HCT116 (cell line): ENCODE measurements around the gene PRDX6. TPM values are rescaled to one million over a fixed set of nuclear protein-coding genes. Genes with fewer than 3 reads are reported as not detected.

ENCODE experiments used
- ATAC-seq: fragments of 200-7000 bp; cut with Tn5 transposase; 2 replicates; pipeline ENCODE4 v1.9.1; 2020; ENCODE audit warnings: mild to moderate bottlenecking, moderate library complexity
- BruUV-seq: library from RNA; stranded (reverse); fragments of 400-500 nt; replicated peaks from 2 replicates; lab custom pipeline; 2021; lab: Mats Ljungman, UMichigan
- CTCF ChIA-PET: fragments of 300-600 bp; sonication (Branson Sonifier 250); formaldehyde crosslinking; loops from one replicate; lab custom pipeline; 2021; ENCODE audit warnings: antibody characterized with exemption; lab: Charles Lee
- POLR2A ChIA-PET: fragments of 300-600, 350-600 bp; sonication (Branson Sonifier 250); formaldehyde crosslinking; loops from one replicate; lab custom pipeline; 2021; ENCODE audit warnings: antibody characterized with exemption; lab: Charles Lee
- RAD21 ChIA-PET, 2 experiments: fragments of 300-600 bp; sonication (Branson Sonifier 250); formaldehyde crosslinking; loops; one replicate each; lab custom pipeline; 2023; ENCODE audit warnings: low total read pairs in 2 of 2; ENCODE audit not compliant: uncharacterized antibody in 2 of 2, unreplicated experiment in 2 of 2, low non-redundant PET in 1 of 2; lab: Charles Lee
- DNase-seq: peaks from one replicate; pipeline ENCODE4 v3.0.0-alpha.2; 2010; ENCODE audit warnings: low read depth, low spot score
- H2AFZ ChIP-seq: fragments of 200-600 bp; shearing (Covaris generic), sonication (generic); 2 replicates; pipeline ENCODE4 v1.6.1; 2017; ENCODE audit warnings: low read depth, mixed run types, mixed read lengths, antibody characterized with exemption, low read length; ENCODE audit not compliant: poor library complexity, severe bottlenecking
- H3K27ac ChIP-seq: 2 replicates; pipeline ENCODE4 v1.5.1; 2012; ENCODE audit warnings: low read depth, low read length
- H3K27me3 ChIP-seq: fragments of 200-600 bp; sonication (generic); 2 replicates; pipeline ENCODE4 v1.6.1; 2016; ENCODE audit warnings: mixed run types, low read length, mixed read lengths; ENCODE audit not compliant: insufficient read depth
- H3K36me3 ChIP-seq, 2 experiments: fragments of 200-500 bp in 1 of 2; fragments of 200-600 bp in 1 of 2; sonication (Bioruptor generic) in 1 of 2; sonication (generic) in 1 of 2; 2 replicates each; pipeline versions ENCODE4 v1.5.1 to v1.6.1; 2014 to 2016; ENCODE audit warnings: low read length in 2 of 2, inconsistent platforms in 1 of 2, mixed read lengths in 1 of 2, mixed run types in 1 of 2; ENCODE audit not compliant: insufficient read depth in 2 of 2, control insufficient read depth in 1 of 2
- H3K4me1 ChIP-seq, 2 experiments: fragments of 200-600 bp in 1 of 2; sonication (generic) in 1 of 2; 2 replicates each; pipeline versions ENCODE4 v1.5.1 to v1.6.1; 2012 to 2017; ENCODE audit warnings: low read length in 2 of 2, inconsistent platforms in 1 of 2, mild to moderate bottlenecking in 1 of 2, mixed read lengths in 1 of 2, mixed run types in 1 of 2, moderate library complexity in 1 of 2; ENCODE audit not compliant: insufficient read depth in 2 of 2, control insufficient read depth in 1 of 2
- H3K4me2 ChIP-seq: fragments of 200-600 bp; sonication (generic); 2 replicates; pipeline ENCODE4 v1.6.1; 2017; ENCODE audit warnings: mixed run types, low read length, mixed read lengths
- H3K4me3 ChIP-seq, 2 experiments: fragments of 200-600 bp in 1 of 2; sonication (generic) in 1 of 2; replicated peaks in 1 of 2; 2 replicates each; pipeline ENCODE4 v1.5.1; 2011 to 2016; ENCODE audit warnings: low read length in 2 of 2, control low read depth in 1 of 2, low read depth in 1 of 2, mild to moderate bottlenecking in 1 of 2, mixed read lengths in 1 of 2, mixed run types in 1 of 2
- H3K79me2 ChIP-seq: fragments of 200-600 bp; sonication (generic); 2 replicates; pipeline ENCODE4 v1.6.1; 2017; ENCODE audit warnings: mild to moderate bottlenecking, mixed run types, low read length, moderate library complexity, mixed read lengths; ENCODE audit not compliant: insufficient read depth
- H3K9ac ChIP-seq: fragments of 200-600 bp; sonication (generic); 2 replicates; pipeline ENCODE4 v1.6.1; 2016; ENCODE audit warnings: low read length, mixed read lengths
- H3K9me2 ChIP-seq: fragments of 200-600 bp; sonication (generic), shearing (Covaris generic); 2 replicates; pipeline ENCODE4 v1.6.1; 2017; ENCODE audit warnings: mixed run types, mild to moderate bottlenecking, moderate library complexity; ENCODE audit not compliant: insufficient read depth
- H3K9me3 ChIP-seq, 2 experiments: fragments of 200-500 bp in 1 of 2; fragments of 200-600 bp in 1 of 2; sonication (Bioruptor generic) in 1 of 2; sonication (generic) in 1 of 2; 2 replicates each; pipeline ENCODE4 v1.6.1; 2014 to 2017; ENCODE audit warnings: low read length in 2 of 2, mixed read lengths in 2 of 2, inconsistent platforms in 1 of 2, low read depth in 1 of 2, mild to moderate bottlenecking in 1 of 2, mixed run types in 1 of 2, moderate library complexity in 1 of 2; ENCODE audit not compliant: control insufficient read depth in 1 of 2, insufficient read depth in 1 of 2
- H4K20me1 ChIP-seq: fragments of 200-600 bp; sonication (generic), shearing (Covaris generic); 2 replicates; pipeline ENCODE4 v1.6.1; 2017; ENCODE audit warnings: mixed run types, mild to moderate bottlenecking, moderate library complexity; ENCODE audit not compliant: insufficient read depth
- CBX3 ChIP-seq: IDR thresholded peaks from 2 replicates; pipeline ENCODE4 v1.6.1; 2012; ENCODE audit warnings: low read depth
- EGR1 ChIP-seq: IDR thresholded peaks from 2 replicates; pipeline ENCODE4 v1.6.1; 2012; ENCODE audit warnings: low read depth
- ELF1 ChIP-seq: IDR thresholded peaks from 2 replicates; pipeline ENCODE4 v1.6.1; 2012; ENCODE audit warnings: low read depth, borderline replicate concordance
- EZH2 ChIP-seq: fragments of 200-600 bp; sonication (generic); IDR thresholded peaks from 2 replicates; pipeline ENCODE4 v1.6.1; 2017; ENCODE audit warnings: antibody characterized with exemption, mixed run types
- FOSL1 ChIP-seq: IDR thresholded peaks from 2 replicates; pipeline ENCODE4 v1.6.1; 2012; ENCODE audit warnings: low read depth
- POLR2A ChIP-seq: IDR thresholded peaks from 2 replicates; pipeline ENCODE4 v1.7.0; 2011; ENCODE audit warnings: borderline replicate concordance; ENCODE audit not compliant: insufficient read depth, insufficient read length; ENCODE audit errors: extremely low read depth
- RAD21 ChIP-seq: IDR thresholded peaks from 2 replicates; pipeline ENCODE4 v1.6.1; 2012; ENCODE audit warnings: low read depth, mild to moderate bottlenecking
- SIN3A ChIP-seq: IDR thresholded peaks from 2 replicates; pipeline ENCODE4 v1.6.1; 2012; ENCODE audit warnings: low read depth
- SRF ChIP-seq: IDR thresholded peaks from 2 replicates; pipeline ENCODE4 v1.6.1; 2012; ENCODE audit warnings: low read depth
- TCF7L2 ChIP-seq: IDR thresholded peaks from 2 replicates; pipeline ENCODE4 v1.7.0; 2011; ENCODE audit warnings: borderline replicate concordance, inconsistent platforms; ENCODE audit not compliant: insufficient read depth, insufficient read length; ENCODE audit errors: extremely low read depth
- YY1 ChIP-seq: IDR thresholded peaks from 2 replicates; pipeline ENCODE4 v1.6.1; 2011; ENCODE audit warnings: low read length, low read depth, moderate library complexity, mild to moderate bottlenecking; ENCODE audit not compliant: insufficient replicate concordance; ENCODE audit errors: extremely low read depth
- intact Hi-C: fragments of 100-400 bp; cut with micrococcal nuclease; formaldehyde crosslinking; loops from 2 replicates; pipeline ENCODE4 v1.10.0; 2022
- total RNA-seq: library from RNA; stranded (reverse); gene quantifications from one replicate; pipeline ENCODE4 v1.2.1, GENCODE V29; 2021; ENCODE audit not compliant: unreplicated experiment
- TF ChIP-seq, protein P1 (sequence below): IDR thresholded peaks from 2 replicates; pipeline ENCODE4 v1.6.1; 2012
- TF ChIP-seq, protein P2 (sequence below), 3 experiments: fragments of 200-600 bp in 1 of 3; sonication (generic) in 1 of 3; IDR thresholded peaks in 2 of 3; conservative IDR thresholded peaks in 1 of 3; 2 replicates each; pipeline ENCODE4 v1.5.1; 2012 to 2017; ENCODE audit warnings: low read depth in 2 of 3, low read length in 2 of 3, antibody characterized with exemption in 1 of 3, borderline replicate concordance in 1 of 3, control low read depth in 1 of 3, mild to moderate bottlenecking in 1 of 3, mixed read lengths in 1 of 3, mixed run types in 1 of 3, moderate library complexity in 1 of 3; ENCODE audit not compliant: insufficient read depth in 1 of 3
- TF ChIP-seq, protein P3 (sequence below): IDR thresholded peaks from 2 replicates; pipeline ENCODE4 v1.6.1; 2011; ENCODE audit warnings: mild to moderate bottlenecking, low read length, moderate library complexity; ENCODE audit not compliant: insufficient replicate concordance; ENCODE audit errors: extremely low read depth
- TF ChIP-seq, protein P4 (sequence below): IDR thresholded peaks from 2 replicates; pipeline ENCODE4 v1.6.1; 2012

PRDX6 gene
- total RNA-seq, 1 experiment from 2014 or later = 286 TPM

DNA sequence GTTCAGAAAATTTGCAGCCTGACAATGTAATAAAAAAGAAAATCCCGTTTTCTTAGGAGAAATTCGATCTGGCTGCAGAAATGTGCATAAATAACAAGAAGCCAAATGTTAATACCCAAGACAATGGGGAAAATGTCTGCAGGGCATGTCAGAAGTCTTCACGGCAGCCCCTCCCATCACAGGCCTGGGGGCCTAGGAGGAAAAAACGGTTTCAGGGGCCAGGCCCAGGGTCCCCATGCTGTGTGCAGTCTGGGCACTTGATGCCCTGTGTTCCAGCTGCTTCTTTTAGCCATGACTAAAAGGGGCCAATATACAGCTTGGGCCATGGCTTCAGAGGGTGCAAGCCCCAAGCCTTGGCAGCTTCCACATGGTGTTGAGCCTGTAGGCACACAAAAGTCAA is 6.5 kb upstream of the PRDX6 start:
- H3K4me1 ChIP-seq = peaks cover 0 to 13% of the 10 kb centered on the region in 2 experiments; a peak in 3 of 4 replicates
- ChIA-PET POLR2A (no interaction called here), CTCF (interaction anchor here (1.2 kb wide), 1 partner anchor 728 kb away, joined by 3 read pairs; no protein-coding TSS in a partner anchor), RAD21 (no interaction called here)
- no peaks in the 10 kb centered on the region for H4K20me1 ChIP-seq
- TF ChIP-seq, protein P1, sequence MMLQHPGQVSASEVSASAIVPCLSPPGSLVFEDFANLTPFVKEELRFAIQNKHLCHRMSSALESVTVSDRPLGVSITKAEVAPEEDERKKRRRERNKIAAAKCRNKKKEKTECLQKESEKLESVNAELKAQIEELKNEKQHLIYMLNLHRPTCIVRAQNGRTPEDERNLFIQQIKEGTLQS = no peak
- TF ChIP-seq EGR1 = no peak
- TF ChIP-seq SRF = no peak
- TF ChIP-seq ELF1 = no peak
- no peak for TF ChIP-seq SIN3A
- TF ChIP-seq TCF7L2 = no peak
- TF ChIP-seq, protein P2, sequence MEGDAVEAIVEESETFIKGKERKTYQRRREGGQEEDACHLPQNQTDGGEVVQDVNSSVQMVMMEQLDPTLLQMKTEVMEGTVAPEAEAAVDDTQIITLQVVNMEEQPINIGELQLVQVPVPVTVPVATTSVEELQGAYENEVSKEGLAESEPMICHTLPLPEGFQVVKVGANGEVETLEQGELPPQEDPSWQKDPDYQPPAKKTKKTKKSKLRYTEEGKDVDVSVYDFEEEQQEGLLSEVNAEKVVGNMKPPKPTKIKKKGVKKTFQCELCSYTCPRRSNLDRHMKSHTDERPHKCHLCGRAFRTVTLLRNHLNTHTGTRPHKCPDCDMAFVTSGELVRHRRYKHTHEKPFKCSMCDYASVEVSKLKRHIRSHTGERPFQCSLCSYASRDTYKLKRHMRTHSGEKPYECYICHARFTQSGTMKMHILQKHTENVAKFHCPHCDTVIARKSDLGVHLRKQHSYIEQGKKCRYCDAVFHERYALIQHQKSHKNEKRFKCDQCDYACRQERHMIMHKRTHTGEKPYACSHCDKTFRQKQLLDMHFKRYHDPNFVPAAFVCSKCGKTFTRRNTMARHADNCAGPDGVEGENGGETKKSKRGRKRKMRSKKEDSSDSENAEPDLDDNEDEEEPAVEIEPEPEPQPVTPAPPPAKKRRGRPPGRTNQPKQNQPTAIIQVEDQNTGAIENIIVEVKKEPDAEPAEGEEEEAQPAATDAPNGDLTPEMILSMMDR (IDR thresholded peaks at IDR 0.05 in 2 of 3, conservative IDR thresholded peaks at IDR 0.05 in 1 of 3; ENCODE audit: borderline replicate concordance in 1 of 3, insufficient read depth in 1 of 3, low read depth in 2 of 3, low read length in 2 of 3) = no peak
- no peak for TF ChIP-seq FOSL1
- TF ChIP-seq, protein P3, sequence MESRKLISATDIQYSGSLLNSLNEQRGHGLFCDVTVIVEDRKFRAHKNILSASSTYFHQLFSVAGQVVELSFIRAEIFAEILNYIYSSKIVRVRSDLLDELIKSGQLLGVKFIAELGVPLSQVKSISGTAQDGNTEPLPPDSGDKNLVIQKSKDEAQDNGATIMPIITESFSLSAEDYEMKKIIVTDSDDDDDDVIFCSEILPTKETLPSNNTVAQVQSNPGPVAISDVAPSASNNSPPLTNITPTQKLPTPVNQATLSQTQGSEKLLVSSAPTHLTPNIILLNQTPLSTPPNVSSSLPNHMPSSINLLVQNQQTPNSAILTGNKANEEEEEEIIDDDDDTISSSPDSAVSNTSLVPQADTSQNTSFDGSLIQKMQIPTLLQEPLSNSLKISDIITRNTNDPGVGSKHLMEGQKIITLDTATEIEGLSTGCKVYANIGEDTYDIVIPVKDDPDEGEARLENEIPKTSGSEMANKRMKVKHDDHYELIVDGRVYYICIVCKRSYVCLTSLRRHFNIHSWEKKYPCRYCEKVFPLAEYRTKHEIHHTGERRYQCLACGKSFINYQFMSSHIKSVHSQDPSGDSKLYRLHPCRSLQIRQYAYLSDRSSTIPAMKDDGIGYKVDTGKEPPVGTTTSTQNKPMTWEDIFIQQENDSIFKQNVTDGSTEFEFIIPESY = no peak
- no peak for TF ChIP-seq EZH2
- TF ChIP-seq, protein P4, sequence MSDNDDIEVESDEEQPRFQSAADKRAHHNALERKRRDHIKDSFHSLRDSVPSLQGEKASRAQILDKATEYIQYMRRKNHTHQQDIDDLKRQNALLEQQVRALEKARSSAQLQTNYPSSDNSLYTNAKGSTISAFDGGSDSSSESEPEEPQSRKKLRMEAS = no peak
- TF ChIP-seq RAD21 = no peak
- TF ChIP-seq YY1 = no peak
- no peak for TF ChIP-seq CBX3
- no peak for TF ChIP-seq POLR2A
- ATAC-seq (no peak), DNase-seq (no peak)
- no peak overlapping the region for H2AFZ ChIP-seq
- H3K27ac ChIP-seq = no peak overlapping the region
- H3K4me2 ChIP-seq = no peak overlapping the region
- H3K9ac ChIP-seq = no peak overlapping the region
- H3K4me3 ChIP-seq = no peak overlapping the region
- H3K27me3 ChIP-seq = no peaks in the 10 kb centered on the region
- H3K36me3 ChIP-seq = no peaks in the 10 kb centered on the region
- no peaks in the 10 kb centered on the region for H3K79me2 ChIP-seq
- BruUV-seq = no TSS peak
- no peaks in the 10 kb centered on the region for H3K9me2 ChIP-seq
- H3K9me3 ChIP-seq = peaks cover 0 to 7% of the 10 kb centered on the region in 2 experiments; a peak in 2 of 4 replicates
- intact Hi-C loops = no loop called here
